B cell (primary cell): Measurements from ENCODE around the gene IL17B. TPM values are rescaled to one million over a fixed set of nuclear protein-coding genes. Genes with fewer than 3 reads are reported as not detected.

ENCODE experiments used
- ATAC-seq: fragments of 200-7000 bp; cut with Tn5 transposase; one replicate; pipeline ENCODE4 v1.10.0; 2021; ENCODE audit warnings: low read depth, mild to moderate bottlenecking, moderate number of reproducible peaks, moderate library complexity
- CTCF ChIA-PET: fragments of 350-600 bp; sonication (Branson Sonifier 250); formaldehyde crosslinking; loops from one replicate; lab custom pipeline; 2021; ENCODE audit warnings: antibody characterized with exemption, inconsistent platforms; lab: Charles Lee
- POLR2A ChIA-PET: fragments of 350-600 bp; sonication (Branson Sonifier 250); formaldehyde crosslinking; loops from one replicate; lab custom pipeline; 2021; ENCODE audit warnings: antibody characterized with exemption; lab: Charles Lee
- DNase-seq: peaks from one replicate; pipeline ENCODE4 v3.0.0; 2013
- H2AFZ ChIP-seq: 2 replicates; pipeline ENCODE4 v1.6.1; 2012; ENCODE audit warnings: mild to moderate bottlenecking, low read depth, low read length; ENCODE audit not compliant: insufficient read depth, poor library complexity, severe bottlenecking
- H3K27ac ChIP-seq, 2 donors: 1 replicate in 1 of 2; 2 replicates in 1 of 2; pipeline ENCODE4 v1.5.1; 2012 to 2013; ENCODE audit warnings: low read length in 2 of 2, mild to moderate bottlenecking in 2 of 2, moderate library complexity in 1 of 2
- H3K27me3 ChIP-seq, 4 experiments: fragments of 200-600 bp in 1 of 4; sonication (generic) in 1 of 4; replicated peaks in 1 of 4; 1 replicate in 2 of 4; 2 replicates in 2 of 4; pipeline versions ENCODE4 v1.6.1 to v1.7.0; 2013 to 2016; ENCODE audit warnings: low read length in 3 of 4, mild to moderate bottlenecking in 2 of 4, mixed read lengths in 1 of 4, moderate library complexity in 1 of 4; ENCODE audit not compliant: insufficient read depth in 4 of 4, control insufficient read depth in 3 of 4; ENCODE audit errors: control extremely low read depth in 1 of 4
- H3K36me3 ChIP-seq, 2 experiments: replicated peaks in 1 of 2; 1 replicate in 1 of 2; 2 replicates in 1 of 2; pipeline versions ENCODE4 v1.6.1 to v1.7.1; 2013; ENCODE audit warnings: low read length in 1 of 2; ENCODE audit not compliant: insufficient read depth in 2 of 2, control insufficient read depth in 1 of 2; ENCODE audit errors: control extremely low read depth in 1 of 2, extremely low read depth in 1 of 2
- H3K4me1 ChIP-seq, 2 donors: fragments of 200-600 bp in 1 of 2; sonication (generic) in 1 of 2; 1 replicate in 1 of 2; 2 replicates in 1 of 2; pipeline versions ENCODE4 v1.5.1 to v1.6.1; 2013 to 2017; ENCODE audit warnings: low read length in 2 of 2; ENCODE audit not compliant: control insufficient read depth in 2 of 2, insufficient read depth in 2 of 2
- H3K4me2 ChIP-seq: replicated peaks from 2 replicates; pipeline ENCODE3; 2012; ENCODE audit warnings: mild to moderate bottlenecking, low read depth, low read length; ENCODE audit not compliant: poor library complexity, severe bottlenecking
- H3K4me3 ChIP-seq, 5 experiments: fragments of 200-600 bp in 1 of 5; sonication (generic) in 1 of 5; 1 replicate in 3 of 5; 2 replicates in 2 of 5; pipeline versions ENCODE4 v1.5.1 to v1.7.0; 2011 to 2016; ENCODE audit warnings: low read length in 4 of 5, mild to moderate bottlenecking in 4 of 5, low read depth in 2 of 5, control low read depth in 1 of 5, moderate library complexity in 1 of 5; ENCODE audit not compliant: insufficient read depth in 1 of 5; ENCODE audit errors: control extremely low read depth in 1 of 5, extremely low read depth in 1 of 5
- H3K79me2 ChIP-seq: fragments of 200-600 bp; sonication (generic); one replicate; pipeline ENCODE4 v1.6.0; 2016; ENCODE audit warnings: low read length; ENCODE audit not compliant: control insufficient read depth, insufficient read depth
- H3K9ac ChIP-seq: fragments of 200-600 bp; sonication (generic); 2 replicates; pipeline ENCODE4 v1.6.1; 2017; ENCODE audit warnings: mild to moderate bottlenecking, low read length, moderate library complexity
- H3K9me3 ChIP-seq, 3 donors: one replicate each; pipeline versions ENCODE4 v1.6.1 to v1.7.1; 2013; ENCODE audit warnings: low read length in 2 of 3; ENCODE audit not compliant: control insufficient read depth in 2 of 3, insufficient read depth in 1 of 3; ENCODE audit errors: control extremely low read depth in 1 of 3
- H4K20me1 ChIP-seq: 2 replicates; pipeline ENCODE4 v1.6.0; 2012; ENCODE audit warnings: mild to moderate bottlenecking, low read length; ENCODE audit not compliant: insufficient read depth, control insufficient read depth, poor library complexity, severe bottlenecking
- H3K27ac Mint-ChIP-seq: one replicate; pipeline ENCODE4 v1.8.0; 2021; ENCODE audit warnings: mixed read lengths
- H3K27me3 Mint-ChIP-seq: one replicate; pipeline ENCODE4 v1.8.0; 2021; ENCODE audit warnings: mixed read lengths
- H3K4me1 Mint-ChIP-seq: one replicate; pipeline ENCODE4 v1.8.0; 2021; ENCODE audit warnings: mixed read lengths
- H3K4me3 Mint-ChIP-seq: one replicate; pipeline ENCODE4 v1.8.0; 2021; ENCODE audit warnings: mixed read lengths
- H3K9me3 Mint-ChIP-seq: one replicate; pipeline ENCODE4 v1.8.0; 2022; ENCODE audit warnings: mixed read lengths; ENCODE audit not compliant: insufficient read depth
- CTCF ChIP-seq: fragments of 200-600 bp; IDR thresholded peaks from one replicate; pipeline ENCODE4 v1.8.0; 2022; ENCODE audit warnings: antibody characterized with exemption, mild to moderate bottlenecking
- EZH2 ChIP-seq: IDR thresholded peaks from 2 replicates; pipeline ENCODE4 v1.6.1; 2012; ENCODE audit warnings: borderline replicate concordance, low read depth, mild to moderate bottlenecking, moderate library complexity, low read length; ENCODE audit not compliant: insufficient read depth, poor library complexity, severe bottlenecking
- WGBS: methylation state at CpG from one replicate; pipeline ENCODE4 v1.1.5; 2013; ENCODE audit warnings: missing lambda C conversion rate; ENCODE audit not compliant: insufficient coverage; 5-methylcytosine and 5-hydroxymethylcytosine counted together
- intact Hi-C: fragments of 100-400 bp; cut with micrococcal nuclease; formaldehyde crosslinking; loops from one replicate; pipeline ENCODE4 v1.10.0; 2022
- polyA plus RNA-seq: library from polyadenylated mRNA; depleted of rRNA; stranded (reverse); fragments of >200 nt; gene quantifications from 2 replicates; pipeline ENCODE4 v1.2.3, GENCODE V29; 2012
- total RNA-seq, 2 donors: library from RNA; stranded (reverse); fragments of 120-200 nt in 1 of 2; gene quantifications; 1 replicate in 1 of 2; 2 replicates in 1 of 2; pipeline versions ENCODE4 v1.2.3 to v1.2.4, GENCODE V29; 2013 to 2022

Gene IL17B
- total and polyA plus RNA-seq, 2 donors (not counting 1 experiment from before 2014, with no cell fraction given) = not detected

- intact Hi-C loops = no loop called here
- TF ChIP-seq EZH2 = no peak
- no peak for TF ChIP-seq CTCF
- no peak overlapping the region for H2AFZ ChIP-seq
- H3K27ac ChIP-seq = no peak overlapping the region
- H3K27me3 ChIP-seq = no peaks in the 10 kb centered on the region
- Mint-ChIP-seq H3K4me1 (no peaks in the 10 kb centered on the region), H3K27me3 (peaks cover 8% of the 10 kb centered on the region), H3K4me3 (no peak overlapping the region), H3K9me3 (no peaks in the 10 kb centered on the region), H3K27ac (no peak overlapping the region)
- H3K36me3 ChIP-seq = no peaks in the 10 kb centered on the region
- H4K20me1 ChIP-seq = no peaks in the 10 kb centered on the region
- CTCF ChIA-PET = interaction anchor here (1.1 to 1.8 kb wide), 5 partner anchors 16 to 178 kb away, joined by 3 to 6 read pairs (median 5); no protein-coding TSS in a partner anchor
- no peak overlapping the region for H3K4me3 ChIP-seq
- ATAC-seq (no peak), DNase-seq (no peak)
- POLR2A ChIA-PET = interaction anchor here (0.6 kb wide), 1 partner anchor 41 kb away, joined by 7 read pairs; no protein-coding TSS in a partner anchor
- no peaks in the 10 kb centered on the region for H3K9me3 ChIP-seq
- H3K9ac ChIP-seq = no peak overlapping the region
- 94% methylated on average over 8 of the region's 9 CpGs for WGBS
- H3K79me2 ChIP-seq = no peaks in the 10 kb centered on the region
- no peak overlapping the region for H3K4me2 ChIP-seq
- no peaks in the 10 kb centered on the region for H3K4me1 ChIP-seq
Observed at GRCh38 chr5:149387081-149387631, 8.1 kb upstream of the IL17B start.

GRCh38 chr5:149386166-149386565 is 7.1 kb upstream of the IL17B start:
- Mint-ChIP-seq H3K27ac (no peak overlapping the region), H3K9me3 (no peaks in the 10 kb centered on the region), H3K4me3 (no peak overlapping the region), H3K27me3 (peaks cover 8% of the 10 kb centered on the region), H3K4me1 (peaks cover 2% of the 10 kb centered on the region)
- H3K27me3 ChIP-seq = no peaks in the 10 kb centered on the region
- no peak for DNase-seq
- H4K20me1 ChIP-seq = no peaks in the 10 kb centered on the region
- no peak overlapping the region for H3K9ac ChIP-seq
- intact Hi-C loops = no loop called here
- H3K79me2 ChIP-seq = no peaks in the 10 kb centered on the region
- H3K9me3 ChIP-seq = no peaks in the 10 kb centered on the region
- H3K36me3 ChIP-seq = no peaks in the 10 kb centered on the region
- no peak overlapping the region for H3K27ac ChIP-seq
- CTCF ChIA-PET = interaction anchor here (0.6 to 7.8 kb wide), 6 partner anchors 15 to 217 kb away, joined by 3 to 67 read pairs (median 4); no protein-coding TSS in a partner anchor
- TF ChIP-seq CTCF = no peak
- TF ChIP-seq EZH2 = no peak
- POLR2A ChIA-PET = no interaction called here
- H3K4me1 ChIP-seq = peaks cover 0 to 5% of the 10 kb centered on the region in 2 donors
- 95% methylated on average over 4 of the region's 5 CpGs for WGBS
- H2AFZ ChIP-seq = no peak overlapping the region
- no peak overlapping the region for H3K4me2 ChIP-seq
- no peak overlapping the region for H3K4me3 ChIP-seq
- no peak for ATAC-seq
